ENCODE results near the gene TTC34. TPM values are rescaled to one million over a fixed set of nuclear protein-coding genes. Genes with fewer than 3 reads are reported as not detected.

TTC34 gene
- total RNA-seq, 1 donor from 2014 or later = under 0.01 TPM

DNA sequence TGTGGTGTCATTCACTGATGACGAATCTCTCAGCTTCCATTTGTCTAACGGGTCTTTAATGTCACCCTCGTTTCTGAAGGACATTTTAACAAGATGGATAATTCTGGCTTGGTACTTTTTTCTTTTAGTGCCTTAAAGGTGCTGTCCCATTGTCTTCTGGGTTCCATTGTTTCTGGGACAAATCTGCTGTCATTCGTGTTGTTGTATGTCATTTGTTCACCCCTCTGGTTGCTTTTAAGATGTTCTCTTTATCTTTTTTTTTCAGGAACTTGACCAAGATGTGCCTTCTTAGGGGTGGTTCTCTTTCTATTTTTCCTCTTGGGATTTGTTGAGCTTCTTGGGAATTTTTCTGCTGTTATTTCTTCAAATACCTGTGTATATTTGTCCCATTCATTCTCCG lies 154.7 kb downstream of the TTC34 start:
- DNase-seq (ENCODE audit: low read depth) = no peak

DNA sequence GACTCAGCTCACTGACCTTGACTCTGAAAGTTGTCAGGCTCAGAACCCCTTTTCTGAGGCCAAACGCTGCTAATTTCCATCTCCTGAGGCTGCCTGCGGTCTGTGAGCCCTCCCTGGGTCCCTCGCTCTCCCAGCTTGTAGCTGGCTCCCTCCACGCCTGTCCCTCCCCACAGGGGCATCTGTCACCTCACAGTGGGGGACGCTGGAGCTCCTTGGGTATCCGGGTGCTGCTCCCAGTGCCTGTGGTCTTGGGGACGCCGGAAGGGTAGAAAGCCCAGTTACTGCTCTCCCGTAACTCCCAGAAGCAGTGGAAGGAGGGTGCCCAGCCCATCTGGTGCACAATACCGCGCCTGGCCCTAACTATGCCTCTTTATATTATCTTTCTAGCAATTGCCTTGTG lies 155.7 kb downstream of the TTC34 start:
- DNase-seq (ENCODE audit: low read depth) = no peak
- TF ChIP-seq, protein P1, sequence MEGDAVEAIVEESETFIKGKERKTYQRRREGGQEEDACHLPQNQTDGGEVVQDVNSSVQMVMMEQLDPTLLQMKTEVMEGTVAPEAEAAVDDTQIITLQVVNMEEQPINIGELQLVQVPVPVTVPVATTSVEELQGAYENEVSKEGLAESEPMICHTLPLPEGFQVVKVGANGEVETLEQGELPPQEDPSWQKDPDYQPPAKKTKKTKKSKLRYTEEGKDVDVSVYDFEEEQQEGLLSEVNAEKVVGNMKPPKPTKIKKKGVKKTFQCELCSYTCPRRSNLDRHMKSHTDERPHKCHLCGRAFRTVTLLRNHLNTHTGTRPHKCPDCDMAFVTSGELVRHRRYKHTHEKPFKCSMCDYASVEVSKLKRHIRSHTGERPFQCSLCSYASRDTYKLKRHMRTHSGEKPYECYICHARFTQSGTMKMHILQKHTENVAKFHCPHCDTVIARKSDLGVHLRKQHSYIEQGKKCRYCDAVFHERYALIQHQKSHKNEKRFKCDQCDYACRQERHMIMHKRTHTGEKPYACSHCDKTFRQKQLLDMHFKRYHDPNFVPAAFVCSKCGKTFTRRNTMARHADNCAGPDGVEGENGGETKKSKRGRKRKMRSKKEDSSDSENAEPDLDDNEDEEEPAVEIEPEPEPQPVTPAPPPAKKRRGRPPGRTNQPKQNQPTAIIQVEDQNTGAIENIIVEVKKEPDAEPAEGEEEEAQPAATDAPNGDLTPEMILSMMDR (IDR thresholded peaks at IDR 0.05; ENCODE audit: insufficient read depth, low read length, severe bottlenecking) = no peak
- H3K27me3 ChIP-seq (ENCODE audit: control insufficient read depth, insufficient read depth, low read length) = no peaks in the 10 kb centered on the region
- no peak overlapping the region for H3K4me3 ChIP-seq (ENCODE audit: low read depth, low read length)
- FAIRE-seq = no peak
- no peaks in the 10 kb centered on the region for H3K36me3 ChIP-seq (ENCODE audit: control insufficient read depth, insufficient read depth, low read length)

More for the DNA sequence above, 154.7 kb downstream of the TTC34 start:
- FAIRE-seq = no peak
- TF ChIP-seq, protein P1 (IDR thresholded peaks at IDR 0.05; ENCODE audit: insufficient read depth, low read length, severe bottlenecking) = no peak
- Histone ChIP-seq H3K4me3 (ENCODE audit: low read depth, low read length) (no peak overlapping the region), H3K27me3 (ENCODE audit: control insufficient read depth, insufficient read depth, low read length) (no peaks in the 10 kb centered on the region), H3K36me3 (ENCODE audit: control insufficient read depth, insufficient read depth, low read length) (no peaks in the 10 kb centered on the region)

DNA sequence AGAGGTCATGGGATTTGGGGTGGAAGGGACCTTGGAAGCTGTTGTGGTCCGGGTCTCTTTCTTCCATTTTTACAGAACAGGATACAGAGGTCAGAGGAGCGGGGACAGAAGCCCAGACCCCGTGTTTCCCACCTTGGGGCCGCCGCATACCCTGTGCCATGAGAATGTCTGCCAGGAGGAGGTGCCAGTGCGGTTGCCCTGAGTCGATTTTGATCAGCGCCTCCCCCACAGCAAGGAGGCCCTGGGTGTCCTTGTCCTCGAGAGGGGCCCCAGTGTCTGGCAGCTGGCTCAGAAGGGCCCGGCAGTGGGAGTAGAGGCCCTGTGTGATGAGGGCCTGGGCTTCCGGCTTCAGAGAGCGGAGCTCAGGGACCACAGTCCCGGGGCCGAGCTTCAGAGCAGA lies 156.3 kb downstream of the TTC34 start:
- FAIRE-seq (no peak), DNase-seq (ENCODE audit: low read depth) (no peak)
- Histone ChIP-seq H3K27me3 (ENCODE audit: control insufficient read depth, insufficient read depth, low read length) (no peaks in the 10 kb centered on the region), H3K4me3 (ENCODE audit: low read depth, low read length) (no peak overlapping the region), H3K36me3 (ENCODE audit: control insufficient read depth, insufficient read depth, low read length) (no peaks in the 10 kb centered on the region)
- TF ChIP-seq, protein P1 (IDR thresholded peaks at IDR 0.05; ENCODE audit: insufficient read depth, low read length, severe bottlenecking) = no peak

DNA sequence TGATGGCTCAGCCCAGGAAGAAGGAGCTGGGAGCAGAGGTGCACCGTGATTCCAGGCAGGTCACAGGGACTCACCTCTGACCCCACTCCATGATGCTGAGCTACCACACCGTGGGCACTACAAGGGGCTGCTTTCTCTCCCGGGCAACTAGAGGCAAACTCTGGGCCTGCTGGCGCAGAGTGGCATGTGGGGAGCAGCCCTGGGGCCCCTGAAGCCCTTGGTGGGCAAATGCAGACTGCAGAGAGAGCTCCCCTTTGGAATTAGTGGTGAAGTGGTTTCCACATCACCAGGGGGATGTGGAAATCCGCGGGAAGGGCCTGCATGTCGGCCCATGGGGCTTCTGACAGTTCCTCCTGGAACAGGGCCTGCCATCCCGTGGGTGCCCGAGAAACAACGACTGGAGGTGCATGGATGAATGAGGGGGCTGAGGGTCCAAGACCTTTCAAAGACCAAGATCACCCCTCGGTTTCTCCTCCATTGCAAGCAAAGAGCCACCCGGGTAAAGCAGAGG lies 156.8 kb downstream of the TTC34 start:
- no peak for DNase-seq (ENCODE audit: low read depth)
- Histone ChIP-seq H3K4me3 (ENCODE audit: low read depth, low read length) (no peak overlapping the region), H3K27me3 (ENCODE audit: control insufficient read depth, insufficient read depth, low read length) (no peaks in the 10 kb centered on the region), H3K36me3 (ENCODE audit: control insufficient read depth, insufficient read depth, low read length) (no peaks in the 10 kb centered on the region)
- no peak for FAIRE-seq
- TF ChIP-seq, protein P1 (IDR thresholded peaks at IDR 0.05; ENCODE audit: insufficient read depth, low read length, severe bottlenecking) = no peak

DNA sequence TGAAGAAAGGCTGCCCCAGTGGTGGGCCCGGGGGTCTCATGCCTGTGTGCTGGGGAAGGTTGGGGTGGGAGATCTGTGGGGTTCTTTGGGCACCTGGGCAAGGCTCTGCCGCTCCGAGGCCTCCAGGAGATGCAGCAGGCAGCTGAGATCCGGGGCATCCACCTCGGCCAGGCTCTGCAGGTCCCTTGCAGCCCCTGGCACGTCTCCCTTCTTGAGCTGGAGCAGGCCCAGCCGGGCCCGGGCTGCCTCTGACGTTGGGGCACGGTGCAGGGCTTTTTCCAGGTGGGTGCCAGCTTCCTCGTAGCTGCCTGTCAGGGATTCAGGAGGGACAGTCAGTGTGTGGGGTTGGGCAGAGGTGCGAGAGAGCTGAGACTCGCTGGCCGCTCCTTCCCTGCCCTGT lies 157.3 kb downstream of the TTC34 start:
- Histone ChIP-seq H3K27me3 (ENCODE audit: control insufficient read depth, insufficient read depth, low read length) (no peaks in the 10 kb centered on the region), H3K36me3 (ENCODE audit: control insufficient read depth, insufficient read depth, low read length) (no peaks in the 10 kb centered on the region), H3K4me3 (ENCODE audit: low read depth, low read length) (no peak overlapping the region)
- TF ChIP-seq, protein P1 (IDR thresholded peaks at IDR 0.05; ENCODE audit: insufficient read depth, low read length, severe bottlenecking) = no peak
- no peak for FAIRE-seq
- DNase-seq (ENCODE audit: low read depth) = no peak

DNA sequence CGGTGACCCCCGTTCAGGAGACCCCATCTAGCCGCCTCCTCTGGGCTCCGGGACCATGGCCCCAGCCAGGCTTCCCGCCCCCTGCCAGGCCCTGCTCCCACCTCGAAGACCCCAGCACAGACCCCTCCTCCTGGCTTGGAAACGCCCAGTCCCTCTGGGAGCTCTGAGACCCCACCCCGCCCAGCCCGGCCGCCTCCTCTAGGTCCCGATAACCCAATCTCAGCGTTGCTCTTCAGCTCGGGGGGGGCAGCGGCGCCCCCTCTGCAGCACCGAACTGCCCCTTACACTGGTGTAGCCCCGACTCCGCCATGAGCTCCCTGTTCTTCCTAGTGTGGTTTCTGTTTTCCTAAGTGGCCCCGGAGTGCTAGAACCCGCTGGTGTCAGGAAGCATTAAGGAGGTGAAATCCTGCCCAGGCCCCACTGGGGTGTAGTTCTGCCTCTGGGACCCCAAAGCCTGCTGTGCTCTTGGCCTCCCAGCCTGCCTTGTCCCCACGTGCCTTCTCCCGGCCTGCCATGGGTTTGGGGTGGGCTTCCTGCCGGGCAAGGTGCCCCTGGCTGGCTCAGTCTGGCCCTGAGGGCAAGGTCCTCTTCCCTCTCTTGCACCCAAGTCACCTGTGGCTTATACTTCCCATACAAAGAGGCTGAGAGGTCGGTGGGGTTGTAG lies 157.9 kb downstream of the TTC34 start:
- DNase-seq (ENCODE audit: low read depth) (no peak), FAIRE-seq (no peak)
- peak overlapping the region; percentile 75 for H3K4me3 ChIP-seq (ENCODE audit: low read depth, low read length)
- TF ChIP-seq, protein P1 (IDR thresholded peaks at IDR 0.05; ENCODE audit: insufficient read depth, low read length, severe bottlenecking) = no peak
- H3K27me3 ChIP-seq (ENCODE audit: control insufficient read depth, insufficient read depth, low read length) = no peaks in the 10 kb centered on the region
- no peaks in the 10 kb centered on the region for H3K36me3 ChIP-seq (ENCODE audit: control insufficient read depth, insufficient read depth, low read length)

All from bronchial epithelial cell (primary cell).